Stimulated activated CD8-positive, alpha-beta memory T cell treated with anti-CD3 and anti-CD28 coated beads, Interleukin-7, amount 100 ng/mL, for 4 hours (primary cell): Measurements from ENCODE around the gene SCUBE1.
"Not testable (repeated sequence)": the region's sequence is repeated elsewhere in the genome, so short reads cannot be mapped to it uniquely, and the experiment has no call there.

Experiments
- DNase-seq, 2 donors: peaks; one replicate each; pipeline ENCODE4 v3.0.0-alpha.2; 2020; ENCODE audit warnings: low read depth in 2 of 2

The SCUBE1 gene

GRCh38 chr22:43301866-43302265 is 41.3 kb downstream of the SCUBE1 start:
- DNase-seq, result no peak

DNA sequence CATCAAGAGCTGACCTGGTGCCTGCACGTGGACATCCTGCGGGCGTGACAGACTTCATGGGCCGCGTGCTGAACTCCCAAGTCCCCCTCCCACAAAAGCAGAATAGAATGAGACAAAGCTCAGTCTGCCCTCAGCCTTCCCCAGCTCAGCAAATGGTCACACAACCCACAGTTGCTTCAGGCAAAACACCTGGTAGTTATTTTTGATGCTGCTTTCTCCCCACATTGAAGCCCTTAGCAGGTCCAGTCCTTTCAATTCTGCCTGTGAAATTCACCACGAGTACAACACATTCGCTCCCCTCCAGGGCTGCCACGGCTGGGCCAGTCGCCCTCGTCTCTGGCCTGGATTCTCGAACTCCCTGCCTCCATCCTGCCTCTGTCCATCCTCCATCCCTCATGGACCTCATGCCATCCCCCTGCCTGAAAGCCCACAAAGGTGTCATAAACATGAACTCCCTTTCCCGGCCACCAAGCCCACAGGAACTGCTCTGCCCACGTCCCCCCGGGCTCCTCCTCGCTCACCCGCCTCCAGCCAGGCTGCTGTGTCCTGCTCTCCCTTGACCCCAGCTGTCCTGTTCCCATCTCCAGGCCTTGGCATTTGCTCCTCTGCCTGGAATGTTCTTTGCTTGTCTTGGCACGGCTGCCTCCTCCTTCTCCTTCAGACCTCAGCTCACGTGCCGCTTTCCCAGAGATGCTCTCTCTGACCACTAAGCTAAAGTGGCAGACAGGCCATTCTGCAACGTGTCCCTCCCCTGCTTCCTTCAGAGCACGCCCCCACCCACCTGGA is 42.1 kb downstream of the SCUBE1 start:
- no peak for DNase-seq

GRCh38 chr22:43299736-43300135 is 43.4 kb downstream of the SCUBE1 start:
- DNase-seq, result no peak

DNA sequence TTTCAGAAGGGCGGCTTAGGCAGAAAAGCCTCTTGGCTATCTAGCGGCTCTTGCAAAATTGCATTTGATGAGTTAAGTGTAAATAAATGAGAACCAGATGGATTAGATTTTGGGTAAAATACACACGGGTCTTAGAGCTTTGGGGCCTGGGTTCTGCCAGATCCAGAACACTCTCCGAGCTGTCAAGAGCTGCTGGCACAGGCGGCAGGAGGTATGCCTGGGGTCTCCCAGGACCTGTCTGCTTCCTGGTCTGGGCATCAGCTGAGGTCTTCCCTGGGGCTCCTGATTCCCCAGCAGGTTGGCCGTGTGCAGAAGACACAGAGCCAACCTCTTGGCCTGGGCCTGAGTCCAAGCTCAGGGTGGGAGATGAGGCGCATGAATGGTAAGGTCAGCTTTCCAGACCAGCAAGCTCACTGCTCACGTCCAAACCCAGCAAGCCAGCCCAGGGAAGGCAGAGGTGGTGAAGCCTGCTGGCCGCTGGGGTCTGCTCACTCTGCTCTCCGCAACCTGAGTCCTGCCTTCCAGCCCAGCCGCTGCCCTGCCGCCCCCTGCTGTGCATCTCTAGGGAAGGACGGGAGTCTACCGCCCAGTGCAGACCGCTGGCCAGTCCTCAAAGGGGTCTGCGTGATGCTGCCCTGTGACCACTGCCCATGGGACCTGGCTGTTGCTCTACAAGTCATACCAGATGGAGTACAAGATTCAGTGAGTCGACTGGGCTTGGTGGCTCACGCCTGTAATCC is 44.9 kb downstream of the SCUBE1 start:
- no peak for DNase-seq

DNA sequence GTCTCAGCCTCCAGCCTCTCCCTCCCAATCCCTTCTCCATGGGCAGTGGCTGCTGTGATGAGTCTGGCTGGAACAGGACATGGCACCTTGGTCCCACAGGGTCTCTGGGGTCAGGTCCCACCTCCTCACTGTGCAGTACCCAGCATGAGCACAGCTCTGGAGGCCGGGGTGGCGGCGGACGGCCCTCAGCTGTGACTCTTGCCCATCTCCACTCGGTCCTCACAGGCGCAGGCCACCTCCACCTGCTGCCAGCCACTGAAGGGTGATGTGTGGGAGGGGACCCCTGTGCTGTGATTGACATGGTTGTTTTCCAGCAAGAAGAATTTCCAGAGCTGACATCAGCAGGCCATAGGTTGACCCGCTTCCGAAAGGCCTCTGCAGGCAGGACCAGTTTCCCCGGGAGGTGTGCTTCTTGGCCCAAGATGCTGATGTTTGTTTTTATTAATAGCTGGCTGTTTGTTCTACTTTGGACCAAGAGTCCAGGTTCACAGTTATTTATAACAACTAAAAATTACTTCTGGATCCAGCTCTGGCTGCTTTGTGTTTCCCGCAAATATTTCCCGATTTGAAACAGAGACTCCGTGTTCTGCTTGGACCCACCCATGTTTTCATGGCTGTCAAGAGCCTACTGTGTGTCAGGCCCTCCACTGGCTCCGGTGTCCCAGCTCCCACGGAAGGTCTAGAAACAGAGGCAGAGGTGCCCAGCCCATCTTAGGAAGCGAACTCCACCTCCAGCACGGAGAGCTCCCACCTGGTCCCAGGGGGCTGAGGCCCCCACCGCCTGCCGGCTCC is 45.7 kb downstream of the SCUBE1 start:
- no peak for DNase-seq

- DNase-seq, result no peak
Measured at GRCh38 chr22:43296276-43296902, 46.8 kb downstream of the SCUBE1 start.

GRCh38 chr22:43295660-43296059 is 47.5 kb downstream of the SCUBE1 start:
- DNase-seq, result no peak

DNA sequence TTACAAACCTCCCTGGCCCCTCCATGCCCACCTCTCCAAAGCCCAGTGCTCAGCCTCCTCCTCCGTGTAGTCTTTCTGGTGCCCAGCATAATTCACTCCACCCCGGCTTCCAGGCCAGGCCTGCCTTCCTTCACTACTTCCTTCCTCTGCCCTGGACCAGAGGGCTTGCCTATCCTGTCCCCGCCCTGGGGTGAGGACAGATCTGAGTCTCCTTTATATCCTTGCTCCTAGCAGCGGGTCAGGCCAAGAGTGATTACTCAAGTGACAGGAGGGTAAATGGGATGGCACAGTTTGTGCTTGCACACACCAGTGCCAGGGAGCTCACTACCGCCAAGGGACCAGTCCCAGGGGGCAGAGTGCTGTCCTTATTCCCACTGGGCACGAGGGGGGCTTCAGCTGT is 48.0 kb downstream of the SCUBE1 start:
- DNase-seq, result no peak

DNA sequence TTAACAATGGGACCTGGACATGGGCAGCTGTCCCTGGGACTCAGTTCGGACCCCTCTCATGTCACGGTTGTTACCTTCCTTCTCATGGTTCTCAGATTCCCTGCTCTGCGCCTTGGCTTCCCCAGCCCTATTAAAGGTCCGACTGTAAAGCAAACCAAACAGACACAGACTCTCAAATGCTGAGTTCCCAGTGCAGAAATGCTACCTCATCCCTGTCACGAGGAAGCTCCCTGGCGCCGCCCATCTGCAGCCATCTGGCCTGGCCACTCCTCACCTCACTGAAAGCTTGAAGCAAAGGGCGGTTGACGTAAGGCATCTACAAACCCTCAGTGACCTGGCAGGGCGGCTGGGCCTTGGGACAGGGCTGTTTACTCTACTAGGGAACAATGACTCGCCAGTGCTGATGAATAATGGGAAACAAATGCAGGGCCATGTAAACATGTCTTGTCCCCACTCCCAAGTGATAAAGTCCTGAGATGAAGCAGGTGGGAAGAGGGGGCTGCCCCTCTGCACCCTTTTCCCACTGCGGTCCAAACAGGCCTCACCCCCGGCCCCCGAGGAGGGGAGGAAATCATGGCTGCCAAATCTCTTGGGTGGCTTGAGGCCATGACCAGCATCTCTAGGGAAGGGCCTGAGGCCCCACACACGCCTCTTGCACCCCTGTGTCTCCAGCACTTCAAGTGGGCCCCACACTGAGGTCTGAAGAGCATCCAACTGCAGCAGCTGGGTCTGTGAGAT is 49.3 kb downstream of the SCUBE1 start:
- no peak for DNase-seq

GRCh38 chr22:43293259-43293654 is 49.9 kb downstream of the SCUBE1 start:
- no peak for DNase-seq

GRCh38 chr22:43292630-43293018 is 50.5 kb downstream of the SCUBE1 start:
- DNase-seq, result no peak

- DNase-seq, result no peak
Measured at GRCh38 chr22:43291381-43291780, 51.8 kb downstream of the SCUBE1 start.

- no peak for DNase-seq
Measured at GRCh38 chr22:43289976-43290721, 53.0 kb downstream of the SCUBE1 start.

DNA sequence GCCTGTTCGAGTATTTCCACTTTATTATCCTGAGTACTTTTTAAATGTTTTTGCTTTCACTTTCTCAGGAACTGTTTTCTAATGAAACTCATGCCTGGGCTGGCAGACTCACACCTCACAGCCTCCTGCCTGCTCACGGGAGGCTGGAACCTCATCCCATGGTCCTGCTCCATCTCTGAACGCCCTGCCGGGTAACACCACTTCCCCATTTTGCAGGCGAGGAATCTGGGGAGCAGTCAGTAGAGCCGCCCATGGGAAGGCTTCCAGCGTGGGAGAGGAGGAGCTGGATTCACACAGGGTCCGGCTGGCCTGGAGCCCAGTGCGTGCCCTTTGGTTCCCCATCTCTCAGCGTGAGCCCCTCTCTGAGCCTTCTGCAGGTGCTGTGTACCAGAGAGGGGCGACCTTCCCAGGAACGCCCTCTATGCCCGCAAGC is 53.6 kb downstream of the SCUBE1 start:
- DNase-seq, result no peak

- no peak for DNase-seq
Measured at GRCh38 chr22:43288807-43289420, 54.3 kb downstream of the SCUBE1 start.

DNA sequence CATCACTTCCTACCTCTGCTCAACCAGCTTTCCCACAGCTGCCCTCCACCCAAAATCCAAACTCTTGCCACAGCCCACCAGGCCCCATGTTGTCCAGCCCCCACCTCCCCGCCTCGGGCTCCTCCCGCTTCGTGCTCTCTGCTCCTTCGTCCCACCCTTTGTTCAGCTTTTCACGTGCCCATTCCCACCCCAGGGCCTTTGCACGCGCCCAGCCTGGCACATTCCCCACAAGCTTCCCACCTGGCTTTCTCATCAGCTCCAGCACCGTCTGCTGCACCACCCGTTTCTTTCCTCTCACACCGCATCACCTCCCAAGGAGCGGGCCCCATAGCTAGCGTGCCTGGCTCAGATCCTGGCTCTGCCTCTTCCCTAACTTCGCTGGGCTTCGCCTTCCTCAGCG is 54.8 kb downstream of the SCUBE1 start:
- DNase-seq, result no peak

GRCh38 chr22:43287441-43287840 is 55.7 kb downstream of the SCUBE1 start:
- no peak for DNase-seq

- no peak for DNase-seq
Measured at GRCh38 chr22:43281394-43281793, 61.8 kb downstream of the SCUBE1 start.

- DNase-seq, result not testable (repeated sequence)
Measured at GRCh38 chr22:43280523-43280886, 62.7 kb downstream of the SCUBE1 start.

GRCh38 chr22:43279867-43280522 is 63.2 kb downstream of the SCUBE1 start:
- DNase-seq, result no peak
